Activated T-helper 9 cell treated with anti-CD3 and anti-CD28 coated beads, Interleukin-2, amount 50 U/mL, for 16 hours (primary cell): Measurements from ENCODE around the gene PER3.
"Not testable (repeated sequence)": the region's sequence is repeated elsewhere in the genome, so short reads cannot be mapped to it uniquely, and the experiment has no call there.

Experiments used
- DNase-seq: peaks from one replicate; pipeline ENCODE4 v3.0.0-alpha.2; 2020; ENCODE audit warnings: low read depth

Gene PER3

GRCh38 chr1:7780976-7781375 lies 3.1 kb upstream of the PER3 start:
- DNase-seq = no peak

- no peak for DNase-seq
Observed at GRCh38 chr1:7781501-7781900, 2.6 kb upstream of the PER3 start.

GRCh38 chr1:7781923-7782495 lies 2.1 kb upstream of the PER3 start:
- no peak for DNase-seq

GRCh38 chr1:7783178-7783711 lies 846 bp upstream of the PER3 start:
- no peak for DNase-seq

- no peak for DNase-seq
Observed at GRCh38 chr1:7784492-7785071, 491 bp downstream of the PER3 start.

- DNase-seq = no peak
Observed at GRCh38 chr1:7785108-7785507, 1.0 kb downstream of the PER3 start.

- no peak for DNase-seq
Observed at GRCh38 chr1:7786795-7787194, 2.7 kb downstream of the PER3 start.

- DNase-seq = no peak
Observed at GRCh38 chr1:7789828-7790227, 5.7 kb downstream of the PER3 start.

GRCh38 chr1:7791027-7791426 lies 6.9 kb downstream of the PER3 start:
- not testable (repeated sequence) for DNase-seq

GRCh38 chr1:7795406-7795805 lies 11.3 kb downstream of the PER3 start:
- DNase-seq = no peak

GRCh38 chr1:7805460-7805859 lies 21.4 kb downstream of the PER3 start:
- DNase-seq = no peak

- no peak for DNase-seq
Observed at GRCh38 chr1:7808253-7808844, 24.3 kb downstream of the PER3 start.

GRCh38 chr1:7809742-7810141 lies 25.7 kb downstream of the PER3 start:
- no peak for DNase-seq

- peak; percentile 8 for DNase-seq
Observed at GRCh38 chr1:7810395-7810794, 26.3 kb downstream of the PER3 start.

- DNase-seq = no peak
Observed at GRCh38 chr1:7811476-7811875, 27.4 kb downstream of the PER3 start.

- no peak for DNase-seq
Observed at GRCh38 chr1:7813677-7814373, 29.7 kb downstream of the PER3 start.

- DNase-seq = no peak
Observed at GRCh38 chr1:7821282-7821681, 37.2 kb downstream of the PER3 start.

GRCh38 chr1:7824701-7825100 lies 40.6 kb downstream of the PER3 start:
- no peak for DNase-seq

- no peak for DNase-seq
Observed at GRCh38 chr1:7826363-7826762, 42.3 kb downstream of the PER3 start.

GRCh38 chr1:7827126-7827955 lies 43.2 kb downstream of the PER3 start:
- peak; percentile 19 for DNase-seq

GRCh38 chr1:7831458-7831857 lies 47.4 kb downstream of the PER3 start:
- DNase-seq = no peak

- no peak for DNase-seq
Observed at GRCh38 chr1:7833035-7833434, 48.9 kb downstream of the PER3 start.
